ENCODE results near the gene CYTH4.

Gene CYTH4

DNA sequence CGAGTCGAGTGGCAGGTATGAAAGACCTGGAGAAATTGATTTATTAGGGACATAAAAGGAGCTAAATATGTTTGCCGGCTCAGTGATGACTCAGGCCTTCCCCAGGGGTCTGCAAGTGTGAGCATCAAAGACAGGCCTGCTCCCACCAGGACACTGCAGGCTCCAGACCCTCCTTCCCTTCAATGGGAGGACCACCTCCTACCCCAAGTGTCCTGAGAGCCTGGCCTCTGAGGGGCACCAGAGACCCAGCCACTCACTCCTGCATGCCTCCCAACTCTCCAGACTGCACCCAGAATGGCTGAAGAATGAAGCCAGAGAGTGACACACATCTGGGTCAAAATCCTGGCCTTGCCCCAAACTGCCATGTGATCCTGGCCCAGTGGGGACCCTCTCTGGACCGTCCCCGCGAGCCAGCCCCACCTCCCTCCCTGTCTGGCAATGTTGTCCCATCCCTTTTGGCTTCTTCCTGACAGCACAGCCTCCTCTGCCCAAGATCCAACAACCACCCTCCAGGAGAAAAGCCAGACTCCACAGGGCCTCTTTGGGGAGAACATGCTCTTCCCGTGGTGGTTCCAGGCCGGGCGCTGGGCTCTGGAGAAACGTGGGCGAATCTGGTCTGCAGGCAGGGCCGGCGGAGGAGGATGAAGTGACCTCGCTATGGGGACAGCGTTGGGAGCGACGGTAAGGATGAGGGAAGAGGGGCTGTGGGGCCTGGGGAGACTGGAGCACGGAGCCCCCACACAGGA lies 36.2 kb downstream of the CYTH4 start:
- FAIRE-seq: no peak
- TF ChIP-seq CTCF (IDR thresholded peaks at IDR 0.05; ENCODE audit: insufficient read depth, missing control alignments): no peak
- DNase-seq (ENCODE audit: insufficient read length, low spot score): no peak

DNA sequence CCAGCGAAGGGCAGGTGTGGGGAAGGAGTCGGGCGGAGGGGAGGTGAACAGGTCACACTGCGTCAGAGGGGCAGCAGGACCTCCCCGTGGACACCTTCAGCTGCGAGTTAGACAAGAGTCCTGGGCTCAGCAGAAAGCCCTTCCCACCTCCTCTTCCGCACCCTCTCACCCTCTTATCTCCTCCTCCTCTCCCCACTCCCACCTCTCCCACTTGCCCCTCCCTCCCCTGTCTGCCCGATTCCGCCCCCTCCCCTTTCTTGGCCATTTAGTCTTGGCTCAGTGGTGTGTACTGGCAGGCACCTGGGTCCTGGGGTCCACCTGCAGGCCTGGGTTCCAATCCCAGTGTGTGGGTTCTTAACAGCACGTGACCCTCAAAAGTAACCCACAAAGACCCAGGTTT lies 37.2 kb downstream of the CYTH4 start:
- FAIRE-seq (no peak), DNase-seq (ENCODE audit: insufficient read length, low spot score) (no peak)
- no peak for TF ChIP-seq CTCF (IDR thresholded peaks at IDR 0.05; ENCODE audit: insufficient read depth, missing control alignments)

DNA sequence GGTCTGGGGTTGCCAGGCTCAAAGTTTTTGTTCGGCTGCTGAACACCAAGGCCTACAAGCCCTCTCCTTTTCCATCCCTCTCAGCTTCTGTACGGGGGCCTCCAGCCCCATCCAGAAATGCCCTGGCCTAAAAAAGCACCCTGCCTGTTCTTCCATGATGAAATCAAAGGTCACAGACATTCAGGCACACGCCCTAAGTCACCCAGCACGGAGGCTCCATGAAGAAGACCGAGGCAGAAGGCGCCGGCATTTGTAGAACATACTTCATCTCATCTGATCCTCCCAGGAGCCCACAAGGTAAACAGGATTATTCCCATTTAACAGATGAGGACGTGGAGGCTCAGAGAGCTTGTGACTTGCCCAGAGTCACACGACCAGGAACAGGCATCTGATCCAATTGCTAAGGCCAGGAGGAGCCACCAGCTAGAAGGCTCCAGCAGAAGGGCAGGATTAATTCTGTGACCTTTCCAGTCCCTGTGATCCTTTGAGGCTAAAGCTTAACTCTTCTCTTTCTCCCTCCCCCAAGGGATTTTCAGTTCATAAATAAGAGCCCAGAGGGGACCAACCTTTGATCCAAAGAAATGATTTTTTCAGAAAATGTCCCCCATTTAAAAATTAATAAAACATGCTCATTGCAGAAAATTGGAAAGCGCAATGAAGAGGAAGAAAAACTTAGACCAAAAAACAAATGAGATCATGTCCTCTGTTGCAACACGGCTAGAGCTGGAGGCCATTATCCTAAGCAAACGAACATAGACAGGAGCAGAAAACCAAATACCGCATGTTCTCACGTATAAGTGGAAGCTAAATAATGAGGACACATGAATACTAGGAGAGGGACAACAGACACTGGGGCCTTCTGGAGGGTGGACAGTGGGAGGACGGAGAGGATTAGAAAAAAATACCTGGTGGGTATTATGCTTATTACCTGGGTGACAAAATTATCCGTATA lies 38.7 kb downstream of the CYTH4 start:
- FAIRE-seq: no peak
- no peak for TF ChIP-seq CTCF (IDR thresholded peaks at IDR 0.05; ENCODE audit: insufficient read depth, missing control alignments)
- no peak for DNase-seq (ENCODE audit: insufficient read length, low spot score)

DNA sequence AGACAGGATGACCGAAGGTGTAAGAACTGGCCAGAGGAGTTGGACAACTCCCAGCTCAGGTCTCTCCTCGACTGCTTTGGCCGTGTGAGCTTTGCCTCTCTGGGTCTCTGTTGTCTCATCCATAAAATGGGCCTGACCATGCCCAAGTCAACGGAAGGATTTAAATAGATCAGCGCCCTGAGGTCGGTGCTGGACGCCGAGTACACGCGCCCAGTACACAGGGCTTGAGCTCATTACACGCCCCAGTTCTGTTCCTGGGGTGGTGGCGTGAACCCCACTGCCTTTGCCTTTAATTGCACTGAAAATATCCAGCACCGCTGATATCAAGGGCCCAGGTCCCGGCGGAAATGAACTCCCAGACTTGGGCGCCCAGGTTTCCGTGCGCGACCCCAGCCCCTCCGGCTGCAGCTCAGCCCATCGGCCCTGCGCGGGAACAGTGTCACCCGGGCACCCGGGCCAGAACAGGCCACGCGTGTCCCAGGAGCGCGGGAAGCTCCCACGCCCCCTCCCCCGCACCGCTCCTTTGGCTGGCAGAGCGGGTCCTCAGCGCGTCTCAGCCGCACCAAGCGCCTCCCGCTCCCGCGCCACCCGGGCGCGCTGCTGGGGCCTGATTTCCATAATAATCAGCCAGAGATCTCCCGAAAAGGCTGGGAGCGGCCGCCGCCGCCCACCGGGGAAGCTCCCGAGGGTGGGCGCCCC lies 42.2 kb downstream of the CYTH4 start:
- FAIRE-seq (no peak), DNase-seq (ENCODE audit: insufficient read length, low spot score) (no peak)
- no peak for TF ChIP-seq CTCF (IDR thresholded peaks at IDR 0.05; ENCODE audit: insufficient read depth, missing control alignments)

DNA sequence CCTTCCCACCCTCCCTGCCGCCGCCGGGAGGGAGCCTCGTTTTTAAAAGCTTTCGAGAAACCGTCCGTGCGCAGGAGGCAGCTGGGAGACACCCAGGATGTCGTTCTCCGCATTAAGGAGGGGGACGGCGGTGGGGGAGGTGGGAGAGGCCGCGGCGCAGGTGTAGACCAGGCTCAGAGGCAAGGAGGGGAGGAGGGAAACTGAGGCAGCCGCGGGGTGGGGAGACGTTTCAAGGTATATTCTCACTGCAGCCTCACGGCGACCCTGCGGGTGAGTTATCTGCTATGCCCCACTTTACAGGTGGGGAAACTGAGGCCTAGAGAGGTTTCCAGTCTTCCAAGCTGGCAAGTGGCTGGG lies 42.7 kb downstream of the CYTH4 start:
- FAIRE-seq (no peak), DNase-seq (ENCODE audit: insufficient read length, low spot score) (no peak)
- TF ChIP-seq CTCF (IDR thresholded peaks at IDR 0.05; ENCODE audit: insufficient read depth, missing control alignments): no peak

- no peak for TF ChIP-seq CTCF (IDR thresholded peaks at IDR 0.05; ENCODE audit: insufficient read depth, missing control alignments)
- FAIRE-seq (no peak), DNase-seq (ENCODE audit: insufficient read length, low spot score) (no peak)
These were observed 44.4 kb downstream of the CYTH4 start for GRCh38 chr22:37326726-37327125.
